OCI-LY7 (cell line): Measurements from ENCODE around the gene IL15RA.

Experiments
- EZH2phosphoT487 ChIP-seq: fragments of 200-600 bp; sonication (generic); IDR thresholded peaks from 2 replicates; pipeline ENCODE4 v1.6.1; 2018; ENCODE audit warnings: low read depth, borderline replicate concordance, mild to moderate bottlenecking, mixed run types, antibody characterized with exemption, low read length, moderate library complexity, mixed read lengths
- TF ChIP-seq, protein P1 (sequence below): fragments of 200-600 bp; sonication (generic); conservative IDR thresholded peaks from 2 replicates; pipeline ENCODE4 v1.5.1; 2014; ENCODE audit warnings: mild to moderate bottlenecking, antibody characterized with exemption, low read length, moderate library complexity, mixed read lengths

DNA sequence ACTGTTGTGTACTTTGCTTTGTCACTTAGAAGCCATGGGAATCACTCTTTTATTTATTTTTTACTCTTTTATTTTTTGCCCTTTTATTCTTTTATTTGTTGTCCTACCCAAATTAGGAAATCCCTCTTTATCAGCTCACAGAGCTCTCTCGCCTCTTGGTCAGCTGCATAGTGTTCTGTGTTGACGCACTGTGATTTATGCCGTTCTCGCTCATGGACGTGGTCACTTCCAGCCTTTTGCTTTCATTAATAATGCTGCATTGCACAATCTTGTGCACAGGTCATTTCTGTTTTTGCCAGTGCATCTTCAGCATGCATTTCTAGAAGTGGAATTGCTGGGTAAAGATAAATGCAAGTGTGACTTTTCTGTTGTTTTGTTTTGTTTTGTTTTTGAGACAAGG, 45.0 kb downstream of the IL15RA start:
- TF ChIP-seq, protein P1, sequence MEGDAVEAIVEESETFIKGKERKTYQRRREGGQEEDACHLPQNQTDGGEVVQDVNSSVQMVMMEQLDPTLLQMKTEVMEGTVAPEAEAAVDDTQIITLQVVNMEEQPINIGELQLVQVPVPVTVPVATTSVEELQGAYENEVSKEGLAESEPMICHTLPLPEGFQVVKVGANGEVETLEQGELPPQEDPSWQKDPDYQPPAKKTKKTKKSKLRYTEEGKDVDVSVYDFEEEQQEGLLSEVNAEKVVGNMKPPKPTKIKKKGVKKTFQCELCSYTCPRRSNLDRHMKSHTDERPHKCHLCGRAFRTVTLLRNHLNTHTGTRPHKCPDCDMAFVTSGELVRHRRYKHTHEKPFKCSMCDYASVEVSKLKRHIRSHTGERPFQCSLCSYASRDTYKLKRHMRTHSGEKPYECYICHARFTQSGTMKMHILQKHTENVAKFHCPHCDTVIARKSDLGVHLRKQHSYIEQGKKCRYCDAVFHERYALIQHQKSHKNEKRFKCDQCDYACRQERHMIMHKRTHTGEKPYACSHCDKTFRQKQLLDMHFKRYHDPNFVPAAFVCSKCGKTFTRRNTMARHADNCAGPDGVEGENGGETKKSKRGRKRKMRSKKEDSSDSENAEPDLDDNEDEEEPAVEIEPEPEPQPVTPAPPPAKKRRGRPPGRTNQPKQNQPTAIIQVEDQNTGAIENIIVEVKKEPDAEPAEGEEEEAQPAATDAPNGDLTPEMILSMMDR: no peak
- no peak for TF ChIP-seq EZH2phosphoT487
